Activated CD8-positive, alpha-beta memory T cell treated with anti-CD3 and anti-CD28 coated beads, Interleukin-2, amount 50 U/mL, for 24 hours (primary cell): ENCODE measurements around the gene SEC23IP.
"Not testable (repeated sequence)": the region's sequence is repeated elsewhere in the genome, so short reads cannot be mapped to it uniquely, and the experiment has no call there.

Experiments
- DNase-seq: peaks from one replicate; pipeline ENCODE4 v3.0.0-alpha.2; 2020; ENCODE audit errors: extremely low read depth

SEC23IP gene

GRCh38 chr10:119892188-119893065, at the start of gene SEC23IP:
Gene SEC23IP, plus strand, starts transcription at chr10:119892730. Its CDS starts 53 bp downstream, at chr10:119892783.
- peak; percentile 86 for DNase-seq

GRCh38 chr10:119845656-119846055, 46.9 kb upstream of the SEC23IP start:
- DNase-seq, result no peak

- DNase-seq, result no peak
Measured at GRCh38 chr10:119849031-119849789, 43.3 kb upstream of the SEC23IP start.

- DNase-seq, result no peak
Measured at GRCh38 chr10:119849944-119850343, 42.6 kb upstream of the SEC23IP start.

- no peak for DNase-seq
Measured at GRCh38 chr10:119852277-119852676, 40.3 kb upstream of the SEC23IP start.

GRCh38 chr10:119852822-119853221, 39.7 kb upstream of the SEC23IP start:
- DNase-seq, result no peak

GRCh38 chr10:119853574-119853973, 39.0 kb upstream of the SEC23IP start:
- no peak for DNase-seq

GRCh38 chr10:119858063-119858462, 34.5 kb upstream of the SEC23IP start:
- DNase-seq, result no peak

- no peak for DNase-seq
Measured at GRCh38 chr10:119859420-119860258, 32.9 kb upstream of the SEC23IP start.

- DNase-seq, result no peak
Measured at GRCh38 chr10:119860866-119861607, 31.5 kb upstream of the SEC23IP start.

- DNase-seq, result no peak
Measured at GRCh38 chr10:119862524-119862923, 30.0 kb upstream of the SEC23IP start.

- no peak for DNase-seq
Measured at GRCh38 chr10:119863951-119864565, 28.5 kb upstream of the SEC23IP start.

- DNase-seq, result no peak
Measured at GRCh38 chr10:119865699-119866240, 26.8 kb upstream of the SEC23IP start.

- no peak for DNase-seq
Measured at GRCh38 chr10:119867317-119867716, 25.2 kb upstream of the SEC23IP start.

GRCh38 chr10:119869398-119869797, 23.1 kb upstream of the SEC23IP start:
- not testable (repeated sequence) for DNase-seq

GRCh38 chr10:119871881-119872609, 20.5 kb upstream of the SEC23IP start:
- DNase-seq, result no peak

- no peak for DNase-seq
Measured at GRCh38 chr10:119872610-119872859, 20.0 kb upstream of the SEC23IP start, which contains the start of gene MCMBP. Gene MCMBP, minus strand, starts transcription at chr10:119872843. Its CDS starts 259 bp downstream, at chr10:119872584.

- DNase-seq, result peak; percentile 64
Measured at GRCh38 chr10:119872860-119873681, 19.5 kb upstream of the SEC23IP start.

- no peak for DNase-seq
Measured at GRCh38 chr10:119878524-119878923, 14.0 kb upstream of the SEC23IP start.
